Mesendoderm (in vitro differentiated cells): ENCODE data around the gene SMKR1.
"Not testable (repeated sequence)": the region's sequence is repeated elsewhere in the genome, so short reads cannot be mapped to it uniquely, and the experiment has no call there.

Experiments used
- DNase-seq: peaks from one replicate; pipeline ENCODE4 v3.0.0; 2013
- H2AK5ac ChIP-seq: 2 replicates; pipeline ENCODE4 v1.6.1; 2013; ENCODE audit warnings: low read length, inconsistent platforms
- H2BK120ac ChIP-seq: 2 replicates; pipeline ENCODE4 v1.6.1; 2013; ENCODE audit warnings: low read depth, mild to moderate bottlenecking, low read length, moderate library complexity, mixed read lengths
- H2BK15ac ChIP-seq: replicated peaks from 2 replicates; pipeline ENCODE4 v1.6.1; 2013; ENCODE audit warnings: low read depth, mild to moderate bottlenecking, moderate library complexity
- H2BK5ac ChIP-seq: 2 replicates; pipeline ENCODE4 v1.6.1; 2013; ENCODE audit warnings: low read length, inconsistent platforms
- H3K18ac ChIP-seq: 2 replicates; pipeline ENCODE4 v1.6.1; 2013; ENCODE audit warnings: mild to moderate bottlenecking, low read length, mixed read lengths
- H3K23ac ChIP-seq: one replicate; pipeline ENCODE4 v1.6.1; 2013; ENCODE audit warnings: low read length
- H3K27ac ChIP-seq: 2 replicates; pipeline ENCODE4 v1.5.1; 2013; ENCODE audit warnings: low read depth, mild to moderate bottlenecking, inconsistent platforms, low read length, moderate library complexity
- H3K27me3 ChIP-seq: 2 replicates; pipeline ENCODE4 v1.6.1; 2013; ENCODE audit warnings: low read length, control low read depth, mild to moderate bottlenecking, inconsistent platforms; ENCODE audit not compliant: insufficient read depth, poor library complexity
- H3K36me3 ChIP-seq: 2 replicates; pipeline ENCODE4 v1.6.1; 2013; ENCODE audit warnings: low read length, inconsistent platforms; ENCODE audit not compliant: control insufficient read depth, insufficient read depth
- H3K4ac ChIP-seq: one replicate; pipeline ENCODE4 v1.6.1; 2013; ENCODE audit warnings: low read depth, mild to moderate bottlenecking, low read length, moderate library complexity
- H3K4me1 ChIP-seq: 2 replicates; pipeline ENCODE4 v1.6.1; 2013; ENCODE audit warnings: low read depth, low read length, inconsistent platforms; ENCODE audit not compliant: control insufficient read depth
- H3K4me2 ChIP-seq: 2 replicates; pipeline ENCODE4 v1.6.1; 2013; ENCODE audit warnings: low read length
- H3K4me3 ChIP-seq: 2 replicates; pipeline ENCODE4 v1.5.1; 2013; ENCODE audit warnings: mild to moderate bottlenecking, low read length
- H3K56ac ChIP-seq: one replicate; pipeline ENCODE4 v1.6.1; 2013; ENCODE audit warnings: low read length
- H3K79me1 ChIP-seq: 2 replicates; pipeline ENCODE4 v1.6.1; 2013; ENCODE audit warnings: low read length, inconsistent platforms
- H3K79me2 ChIP-seq: 2 replicates; pipeline ENCODE4 v1.6.1; 2013; ENCODE audit warnings: mild to moderate bottlenecking, low read length; ENCODE audit not compliant: control insufficient read depth, insufficient read depth
- H3K9ac ChIP-seq: 2 replicates; pipeline ENCODE4 v1.6.1; 2013; ENCODE audit warnings: low read length, inconsistent platforms
- H4K5ac ChIP-seq: one replicate; pipeline ENCODE4 v1.6.1; 2013; ENCODE audit warnings: low read length
- H4K8ac ChIP-seq: one replicate; pipeline ENCODE4 v1.6.1; 2013; ENCODE audit warnings: low read depth, mild to moderate bottlenecking, control low read depth, low read length, moderate library complexity
- WGBS: extraction: QIAGEN DNeasy Blood & Tissue Kit; methylation state at CpG from one replicate; pipeline ENCODE4 v1.1.7; 2013; ENCODE audit warnings: low lambda C conversion rate, missing lambda C conversion rate; ENCODE audit not compliant: insufficient coverage; ENCODE audit errors: extremely low coverage; 5-methylcytosine and 5-hydroxymethylcytosine counted together

SMKR1 gene

GRCh38 chr7:129522088-129522970 lies 20.0 kb downstream of the SMKR1 start:
- H2BK15ac ChIP-seq: no peak overlapping the region
- no peak overlapping the region for H3K56ac ChIP-seq
- no CpG with 5 or more reads among the region's 30 CpGs for WGBS
- H3K4me2 ChIP-seq: no peak overlapping the region
- no peaks in the 10 kb centered on the region for H3K36me3 ChIP-seq
- no peak overlapping the region for H3K9ac ChIP-seq
- no peaks in the 10 kb centered on the region for H3K79me1 ChIP-seq
- no peak overlapping the region for H3K23ac ChIP-seq
- H2AK5ac ChIP-seq: no peak overlapping the region
- peak; percentile 76 for DNase-seq
- H3K79me2 ChIP-seq: no peaks in the 10 kb centered on the region
- no peak overlapping the region for H2BK120ac ChIP-seq
- no peak overlapping the region for H2BK5ac ChIP-seq
- H4K5ac ChIP-seq: no peak overlapping the region
- no peak overlapping the region for H4K8ac ChIP-seq
- no peaks in the 10 kb centered on the region for H3K4me1 ChIP-seq
- H3K18ac ChIP-seq: no peak overlapping the region
- H3K27me3 ChIP-seq: no peaks in the 10 kb centered on the region
- H3K27ac ChIP-seq: no peak overlapping the region
- H3K4ac ChIP-seq: no peak overlapping the region
- H3K4me3 ChIP-seq: no peak overlapping the region

DNA sequence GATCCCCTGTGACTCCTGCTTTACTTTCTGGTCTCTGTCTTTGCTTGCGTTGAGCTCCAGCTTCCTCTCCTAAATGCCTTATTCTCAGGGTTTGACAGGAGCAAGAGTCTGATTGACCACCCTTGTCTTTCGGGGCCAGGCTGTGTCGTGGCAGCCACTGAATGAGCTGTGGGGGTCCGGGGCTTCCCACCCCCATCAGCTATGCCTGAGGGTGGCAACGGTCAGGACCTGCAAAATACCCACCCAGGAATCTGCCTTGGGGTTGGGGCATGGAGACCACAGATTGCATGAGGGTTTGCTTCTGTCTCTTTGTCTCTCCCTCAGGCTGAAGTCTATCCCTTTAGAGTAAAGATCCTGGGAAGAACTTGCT lies 20.6 kb downstream of the SMKR1 start:
- Histone ChIP-seq H2BK5ac (no peak overlapping the region), H3K18ac (no peak overlapping the region), H3K23ac (no peak overlapping the region), H3K56ac (no peak overlapping the region), H4K5ac (no peak overlapping the region), H2AK5ac (no peak overlapping the region), H3K79me1 (no peaks in the 10 kb centered on the region), H3K4ac (no peak overlapping the region), H3K27ac (no peak overlapping the region), H3K9ac (no peak overlapping the region), H3K4me1 (no peaks in the 10 kb centered on the region), H3K27me3 (no peaks in the 10 kb centered on the region), H4K8ac (no peak overlapping the region), H3K4me2 (no peak overlapping the region), H3K79me2 (no peaks in the 10 kb centered on the region), H3K4me3 (no peak overlapping the region), H3K36me3 (no peaks in the 10 kb centered on the region), H2BK15ac (no peak overlapping the region), H2BK120ac (no peak overlapping the region)
- DNase-seq: no peak
- no CpG with 5 or more reads among the region's 5 CpGs for WGBS

- DNase-seq: no peak
- H3K4me3 ChIP-seq: no peak overlapping the region
- WGBS: no CpG with 5 or more reads among the region's 3 CpGs
- H3K4me1 ChIP-seq: no peaks in the 10 kb centered on the region
- H4K5ac ChIP-seq: no peak overlapping the region
- H3K56ac ChIP-seq: no peak overlapping the region
- H3K79me1 ChIP-seq: no peaks in the 10 kb centered on the region
- no peaks in the 10 kb centered on the region for H3K36me3 ChIP-seq
- no peak overlapping the region for H2BK120ac ChIP-seq
- H3K4ac ChIP-seq: no peak overlapping the region
- H4K8ac ChIP-seq: no peak overlapping the region
- H2BK15ac ChIP-seq: no peak overlapping the region
- H3K27me3 ChIP-seq: no peaks in the 10 kb centered on the region
- H3K4me2 ChIP-seq: no peak overlapping the region
- H2BK5ac ChIP-seq: no peak overlapping the region
- H3K79me2 ChIP-seq: no peaks in the 10 kb centered on the region
- H3K18ac ChIP-seq: no peak overlapping the region
- no peak overlapping the region for H3K27ac ChIP-seq
- H3K23ac ChIP-seq: no peak overlapping the region
- H3K9ac ChIP-seq: no peak overlapping the region
- no peak overlapping the region for H2AK5ac ChIP-seq
Observed at GRCh38 chr7:129523924-129524323, 21.6 kb downstream of the SMKR1 start.

GRCh38 chr7:129524405-129524804 lies 22.1 kb downstream of the SMKR1 start:
- DNase-seq: peak; percentile 20
- H3K18ac ChIP-seq, H3K56ac ChIP-seq, H3K4me3 ChIP-seq, H3K27ac ChIP-seq, H3K79me1 ChIP-seq, H4K8ac ChIP-seq, H2BK120ac ChIP-seq, H3K23ac ChIP-seq, H3K4ac ChIP-seq, H3K27me3 ChIP-seq, H3K4me1 ChIP-seq, H4K5ac ChIP-seq, H2BK5ac ChIP-seq, H2BK15ac ChIP-seq, H3K36me3 ChIP-seq, H3K4me2 ChIP-seq, H3K79me2 ChIP-seq, H3K9ac ChIP-seq, H2AK5ac ChIP-seq: not testable (repeated sequence)
- WGBS: no CpG with 5 or more reads among the region's 2 CpGs

DNA sequence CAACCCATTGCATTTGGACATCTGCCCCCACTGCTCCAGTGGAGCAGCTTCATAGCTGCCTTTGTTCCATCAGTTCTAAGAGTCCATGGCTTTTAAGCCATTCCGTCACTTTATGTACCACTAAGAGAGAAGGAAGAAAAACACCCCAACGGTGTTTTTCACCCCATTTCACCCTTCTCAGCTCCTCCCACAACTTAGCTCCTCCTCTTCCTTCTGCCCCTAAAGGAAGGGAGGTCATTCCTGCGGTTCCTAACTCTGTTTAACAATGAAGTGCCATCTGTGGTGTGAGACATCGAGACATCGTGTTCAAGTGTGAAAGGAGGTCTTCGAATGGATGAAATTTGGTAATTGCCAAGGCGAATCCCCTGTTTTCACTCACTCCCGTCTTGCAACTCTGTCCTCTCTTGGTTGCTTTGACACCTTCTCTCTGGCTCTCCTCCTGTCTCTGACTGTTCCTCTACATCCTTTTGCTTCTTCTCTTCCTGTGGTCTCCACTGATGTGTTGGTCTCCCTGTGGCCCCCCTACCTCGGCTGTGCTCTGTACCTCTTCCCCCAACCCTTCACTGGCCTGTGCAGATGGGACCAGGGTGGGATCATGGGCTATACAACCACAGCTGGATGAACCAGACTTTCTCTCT lies 23.0 kb downstream of the SMKR1 start:
- Histone ChIP-seq H3K36me3 (no peaks in the 10 kb centered on the region), H3K56ac (no peak overlapping the region), H3K4me2 (no peak overlapping the region), H2AK5ac (no peak overlapping the region), H2BK5ac (no peak overlapping the region), H2BK120ac (no peak overlapping the region), H3K27ac (no peak overlapping the region), H4K8ac (no peak overlapping the region), H2BK15ac (no peak overlapping the region), H3K4ac (no peak overlapping the region), H3K9ac (no peak overlapping the region), H3K79me2 (no peaks in the 10 kb centered on the region), H3K27me3 (no peaks in the 10 kb centered on the region), H3K18ac (no peak overlapping the region), H3K4me1 (no peaks in the 10 kb centered on the region), H3K23ac (no peak overlapping the region), H4K5ac (no peak overlapping the region), H3K79me1 (no peaks in the 10 kb centered on the region), H3K4me3 (no peak overlapping the region)
- DNase-seq: no peak
- WGBS: no CpG with 5 or more reads among the region's 9 CpGs
